GM10266 (cell line): ENCODE data around the gene HNF1B.

ENCODE experiments used
- DNase-seq: peaks from one replicate; pipeline ENCODE4 v3.0.0; 2012; ENCODE audit errors: extremely low spot score
- TF ChIP-seq, protein P1 (sequence below): IDR thresholded peaks from 2 replicates; pipeline ENCODE4 v1.5.1; 2012; ENCODE audit warnings: mild to moderate bottlenecking, low read depth; ENCODE audit not compliant: control insufficient read depth, insufficient read depth; ENCODE audit errors: missing control alignments

The HNF1B gene

DNA sequence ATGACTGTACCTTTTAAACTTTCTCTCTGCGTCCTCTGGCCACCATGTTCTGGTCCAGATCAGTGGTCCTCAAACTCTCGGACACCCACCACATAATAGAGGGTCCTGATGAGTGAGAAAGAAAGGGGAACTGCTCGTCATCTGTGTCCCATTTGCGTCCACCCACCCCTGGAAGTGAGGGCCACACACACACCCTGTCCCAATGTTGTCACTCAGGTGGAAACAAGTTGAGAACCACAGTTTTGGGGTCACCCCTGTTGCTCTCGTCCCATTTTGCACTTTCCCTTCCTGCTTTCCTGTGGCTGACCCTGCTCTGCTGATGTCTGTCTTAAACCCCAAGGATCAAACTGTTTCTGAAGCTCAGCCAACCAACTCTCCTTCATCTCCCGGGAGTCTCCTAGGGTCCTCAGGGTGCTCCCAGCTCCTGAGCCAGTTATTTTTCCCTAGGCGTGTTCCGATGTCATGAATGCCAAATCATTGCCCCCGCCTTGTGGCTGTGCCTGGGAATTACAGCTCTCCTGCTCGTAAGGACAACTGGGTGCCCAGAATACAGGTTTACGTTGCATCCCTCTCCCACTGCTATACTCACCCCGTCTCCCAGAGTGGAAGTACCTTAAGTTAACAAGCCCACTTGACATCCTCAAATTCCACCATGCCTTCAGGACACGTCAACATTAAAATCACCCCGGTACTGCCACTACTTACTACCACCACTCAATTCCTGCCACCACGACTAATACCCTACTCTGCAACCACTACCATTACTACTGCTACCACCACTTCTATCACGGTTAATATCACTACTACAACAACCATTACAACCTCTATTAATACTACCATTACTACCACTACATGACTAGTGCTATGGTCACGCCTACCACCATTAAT, 26.0 kb upstream of the HNF1B start:
- DNase-seq, result no peak
- TF ChIP-seq, protein P1, sequence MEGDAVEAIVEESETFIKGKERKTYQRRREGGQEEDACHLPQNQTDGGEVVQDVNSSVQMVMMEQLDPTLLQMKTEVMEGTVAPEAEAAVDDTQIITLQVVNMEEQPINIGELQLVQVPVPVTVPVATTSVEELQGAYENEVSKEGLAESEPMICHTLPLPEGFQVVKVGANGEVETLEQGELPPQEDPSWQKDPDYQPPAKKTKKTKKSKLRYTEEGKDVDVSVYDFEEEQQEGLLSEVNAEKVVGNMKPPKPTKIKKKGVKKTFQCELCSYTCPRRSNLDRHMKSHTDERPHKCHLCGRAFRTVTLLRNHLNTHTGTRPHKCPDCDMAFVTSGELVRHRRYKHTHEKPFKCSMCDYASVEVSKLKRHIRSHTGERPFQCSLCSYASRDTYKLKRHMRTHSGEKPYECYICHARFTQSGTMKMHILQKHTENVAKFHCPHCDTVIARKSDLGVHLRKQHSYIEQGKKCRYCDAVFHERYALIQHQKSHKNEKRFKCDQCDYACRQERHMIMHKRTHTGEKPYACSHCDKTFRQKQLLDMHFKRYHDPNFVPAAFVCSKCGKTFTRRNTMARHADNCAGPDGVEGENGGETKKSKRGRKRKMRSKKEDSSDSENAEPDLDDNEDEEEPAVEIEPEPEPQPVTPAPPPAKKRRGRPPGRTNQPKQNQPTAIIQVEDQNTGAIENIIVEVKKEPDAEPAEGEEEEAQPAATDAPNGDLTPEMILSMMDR, result peak; percentile 55

DNA sequence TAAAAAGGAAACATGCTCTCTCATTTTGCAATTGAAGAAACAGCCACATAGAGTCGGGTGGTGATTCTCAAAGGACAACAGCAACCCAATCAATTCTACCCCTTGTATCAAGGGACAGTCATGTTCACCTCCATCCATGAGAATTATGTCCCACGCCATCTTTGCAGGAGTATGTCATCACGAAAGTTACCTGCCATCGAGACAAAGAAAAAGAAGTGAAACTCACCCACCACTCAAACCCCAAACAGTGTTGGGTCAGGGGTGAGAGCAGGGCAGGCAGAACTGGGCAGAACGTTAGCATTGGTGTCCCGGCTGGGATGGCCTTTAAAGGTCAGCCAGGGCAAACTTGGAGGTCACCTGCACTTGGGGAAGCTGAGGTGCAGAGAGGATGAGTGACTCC, 24.2 kb upstream of the HNF1B start:
- TF ChIP-seq, protein P1, result no peak
- no peak for DNase-seq

DNA sequence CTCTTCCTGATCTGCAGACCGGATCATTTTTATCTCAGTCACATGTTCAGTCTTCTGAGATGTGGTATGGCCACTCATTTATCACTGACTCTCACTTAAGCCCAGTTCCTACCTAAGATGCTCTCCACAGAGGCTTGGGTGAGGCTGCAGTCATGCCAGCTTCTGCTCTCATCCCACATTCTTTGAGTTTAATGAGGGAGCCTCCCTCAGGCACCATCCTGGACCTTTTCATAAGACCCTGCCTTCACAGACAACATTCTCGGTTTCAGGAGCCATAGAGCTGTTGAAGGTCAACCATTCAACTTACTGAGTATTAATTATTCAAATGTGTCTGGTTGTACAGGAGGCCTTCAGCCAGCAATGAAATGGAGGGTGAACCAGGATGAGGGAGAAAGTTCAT, 23.6 kb upstream of the HNF1B start:
- TF ChIP-seq, protein P1, result no peak
- DNase-seq, result no peak

DNA sequence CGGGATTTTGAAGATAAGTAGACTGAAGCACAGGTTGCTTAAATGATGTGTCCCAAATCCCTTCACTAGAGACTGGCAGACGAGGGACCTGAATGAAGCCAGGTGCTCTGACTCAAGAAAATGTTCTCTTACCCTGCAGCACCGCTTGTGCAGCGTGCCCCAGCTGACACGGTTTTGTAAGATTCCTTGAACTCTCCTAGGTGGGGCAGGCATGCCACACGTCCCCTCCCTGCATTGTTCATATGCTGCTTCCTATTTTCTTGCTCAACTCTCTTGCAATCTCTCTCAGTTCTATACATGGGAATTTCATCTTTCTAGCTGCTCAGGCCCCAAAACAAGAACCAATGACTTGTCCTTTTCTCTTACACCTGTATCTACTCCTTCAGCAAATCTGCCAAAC, 22.1 kb upstream of the HNF1B start:
- TF ChIP-seq, protein P1, result no peak
- DNase-seq, result no peak

DNA sequence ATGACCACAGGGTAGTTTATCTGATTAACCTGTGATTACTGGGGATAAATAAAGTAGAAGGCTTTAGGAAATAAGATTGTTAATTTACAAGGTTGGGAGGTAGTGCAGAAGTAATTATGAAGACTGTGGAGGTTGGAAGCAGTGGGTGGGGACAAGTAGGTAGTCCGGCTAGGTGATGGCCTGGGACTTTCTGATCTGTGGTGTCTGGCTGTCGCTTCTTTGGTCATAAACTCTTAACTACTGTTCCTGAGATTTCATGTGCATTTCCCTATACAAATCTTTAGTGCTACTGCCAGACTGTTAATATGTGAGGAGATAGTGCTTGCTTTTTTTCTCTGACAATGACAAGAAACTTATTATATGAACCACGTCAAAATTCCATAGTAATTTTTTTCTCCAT, 19.5 kb upstream of the HNF1B start:
- TF ChIP-seq, protein P1, result no peak
- no peak for DNase-seq

DNA sequence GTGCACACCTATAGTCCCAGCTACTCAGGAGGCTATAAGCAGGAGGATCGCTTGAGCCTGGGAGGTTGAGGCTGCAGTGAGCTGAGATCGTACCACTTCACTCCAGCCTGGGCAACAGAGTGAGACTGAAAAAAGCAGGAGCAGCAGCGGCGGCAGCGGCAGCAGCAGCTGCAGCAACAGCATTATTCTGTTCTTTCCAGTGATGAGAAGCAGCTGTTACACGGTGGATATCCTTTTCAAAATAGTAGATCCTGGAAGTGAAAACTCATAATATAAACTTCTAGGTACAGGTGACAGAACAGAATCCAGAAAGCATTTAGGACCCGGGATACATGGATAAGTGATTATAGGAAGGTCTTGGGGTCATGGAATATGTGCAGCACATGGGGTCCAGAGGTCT, 17.8 kb upstream of the HNF1B start:
- DNase-seq, result no peak
- TF ChIP-seq, protein P1, result no peak

DNA sequence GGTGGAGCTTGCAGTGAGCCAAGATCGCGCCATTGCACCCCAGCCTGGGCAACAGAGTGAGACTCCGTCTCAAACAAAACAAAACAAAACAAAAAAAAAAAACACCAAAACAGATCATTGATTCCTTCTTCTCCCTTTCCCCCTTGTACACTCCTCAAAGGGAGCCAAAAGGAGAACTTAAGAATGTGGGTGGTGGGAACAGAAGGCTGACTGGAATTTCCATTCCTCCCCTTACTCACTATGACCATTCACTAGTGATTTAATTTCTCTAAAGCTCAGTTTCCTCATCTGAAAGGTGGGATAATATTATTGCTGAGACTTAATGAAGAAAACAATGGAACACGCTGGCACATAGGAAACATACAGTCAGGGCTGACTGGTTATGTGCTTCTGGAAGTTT, 17.1 kb upstream of the HNF1B start:
- no peak for DNase-seq
- TF ChIP-seq, protein P1, result no peak
